ENCODE data around the gene TRIM26.

- TF ChIP-seq CTCF (IDR thresholded peaks at IDR 0.05) (no peak), POLR2A (IDR thresholded peaks at IDR 0.05) (no peak)
Measured at GRCh38 chr6:30200551-30201281, 12.5 kb downstream of the TRIM26 start.
